ENCODE data around the gene GYG2.
"Not testable (repeated sequence)": the region's sequence is repeated elsewhere in the genome, so short reads cannot be mapped to it uniquely, and the experiment has no call there.

The GYG2 gene
- 0 to 0.37 (median 0.05) reads per million in 18 experiments for total RNA-seq

DNA sequence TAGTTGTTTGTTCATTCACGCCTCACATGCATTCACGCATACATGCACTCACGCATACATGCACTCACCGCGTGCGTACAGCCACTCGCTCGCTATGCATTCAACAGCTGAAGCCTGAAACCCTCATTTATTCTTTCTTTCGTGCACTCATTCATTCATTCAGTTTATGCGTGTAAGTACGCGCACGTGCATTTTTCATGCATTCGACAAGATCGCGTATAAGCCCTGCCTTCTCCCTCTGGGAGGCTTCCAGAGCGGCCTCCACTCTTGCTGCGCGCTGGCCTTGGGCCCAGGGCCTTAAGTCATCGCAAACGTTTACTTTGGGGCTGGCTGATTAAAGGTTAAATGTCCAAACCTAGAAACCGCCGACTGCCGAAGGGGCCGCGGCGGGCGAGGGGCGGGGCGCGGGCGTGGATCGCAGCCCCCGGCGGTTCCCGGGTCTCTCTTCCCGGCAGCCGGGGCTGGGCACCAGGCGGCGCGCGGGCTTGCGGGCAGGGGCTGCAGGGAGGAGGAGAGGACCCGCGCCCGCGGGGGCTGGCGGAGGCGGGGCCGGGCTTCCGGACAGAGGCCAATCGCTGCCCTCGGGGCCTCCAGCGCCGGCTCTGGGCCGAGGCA, at the start of gene GYG2:
TSS of gene GYG2 (plus strand) at position 587 of the 615 bp plus-strand sequence. CDS start 1,259 bp downstream, outside the sequence.
- DNase-seq = no peak

DNA sequence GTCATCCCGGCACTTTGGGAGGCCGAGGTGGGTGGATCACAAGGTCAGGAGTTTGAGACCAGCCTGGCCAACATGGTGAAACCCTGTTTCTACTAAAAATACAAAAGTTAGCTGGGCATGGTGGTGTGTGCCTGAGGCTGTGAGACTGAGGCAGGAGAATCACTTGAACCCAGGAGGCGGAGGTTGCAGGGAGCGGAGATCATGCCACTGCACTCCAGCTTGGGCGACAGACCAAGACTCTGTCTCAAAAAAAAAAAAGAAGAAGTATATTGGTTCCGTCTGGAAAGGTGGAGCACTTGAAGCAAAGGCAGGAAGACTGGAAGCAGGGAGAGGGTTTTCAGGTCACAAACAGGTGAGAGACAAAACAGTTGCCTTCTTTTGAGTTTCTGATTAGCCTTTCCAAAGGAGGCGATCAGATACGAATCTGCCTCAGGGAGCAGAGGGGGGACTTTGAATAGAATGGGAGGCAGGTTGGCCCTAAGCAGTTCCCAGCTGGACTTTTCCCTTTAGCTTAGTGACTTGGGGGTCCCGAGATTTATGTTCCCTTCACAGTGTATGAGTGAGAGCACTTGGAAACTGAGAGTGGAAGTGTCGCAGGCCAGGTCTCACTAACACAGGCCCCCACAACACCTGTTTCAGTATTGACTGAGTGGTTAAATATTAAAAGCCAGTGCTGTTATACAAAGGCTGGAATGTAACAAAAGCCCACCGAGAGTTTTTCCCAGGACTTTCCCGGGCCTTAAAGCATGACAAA, 48.1 kb upstream of the GYG2 start:
- not testable (repeated sequence) for DNase-seq

DNA sequence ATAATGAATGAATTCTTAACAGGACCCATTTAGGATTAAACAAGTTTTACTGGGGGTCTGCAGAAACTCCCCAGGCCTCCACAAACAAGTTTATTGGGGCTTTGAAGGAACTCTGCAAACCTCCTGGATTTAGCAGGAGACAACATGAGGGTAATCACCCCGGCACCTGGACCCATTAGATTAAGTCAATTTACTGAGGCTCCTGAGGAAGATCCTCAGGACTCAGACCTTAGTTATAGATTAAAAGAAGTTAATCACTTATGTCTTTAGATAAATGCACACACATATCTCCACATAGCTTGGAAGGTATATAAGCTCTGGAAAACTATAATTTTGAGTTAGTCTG, 47.5 kb upstream of the GYG2 start:
- DNase-seq = no peak

DNA sequence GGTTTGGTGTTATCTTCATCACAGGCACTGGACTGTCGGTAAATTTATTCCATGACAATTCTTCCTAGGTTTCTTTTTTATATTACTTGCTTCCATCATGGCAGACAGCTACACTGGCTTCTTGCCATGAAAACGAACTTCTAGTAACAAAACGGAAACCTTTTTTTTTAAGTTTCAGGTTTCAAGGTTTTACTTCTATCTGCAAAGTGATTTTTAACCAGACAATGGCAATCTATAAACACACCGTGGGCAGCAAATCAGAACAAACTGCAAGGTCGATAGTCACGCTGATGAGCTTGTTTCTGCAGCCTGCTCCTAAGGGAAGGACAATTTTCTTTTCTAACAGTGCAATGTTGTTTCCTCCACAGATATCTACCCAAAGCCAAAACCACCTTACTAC, 47.0 kb upstream of the GYG2 start:
- no peak for DNase-seq

DNA sequence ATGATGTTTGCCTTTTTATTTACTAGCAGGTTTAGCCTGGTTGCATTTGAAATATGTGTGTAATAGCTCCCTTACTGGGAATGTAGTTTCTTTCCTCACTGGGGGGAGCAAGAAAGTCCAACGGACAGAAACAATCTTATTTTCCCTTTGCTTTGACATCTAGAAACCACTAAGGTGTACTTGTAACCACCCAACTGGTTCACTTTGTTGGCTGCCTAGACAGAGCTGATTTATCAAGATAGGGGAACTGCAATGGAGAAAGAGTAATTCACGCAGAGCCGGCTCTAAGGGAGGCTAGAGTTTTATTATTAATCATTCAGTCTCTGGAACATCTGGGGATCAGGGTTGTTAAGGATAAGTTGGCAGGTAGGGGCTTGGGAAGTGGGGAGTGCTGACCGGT, 46.6 kb upstream of the GYG2 start:
- DNase-seq = no peak

DNA sequence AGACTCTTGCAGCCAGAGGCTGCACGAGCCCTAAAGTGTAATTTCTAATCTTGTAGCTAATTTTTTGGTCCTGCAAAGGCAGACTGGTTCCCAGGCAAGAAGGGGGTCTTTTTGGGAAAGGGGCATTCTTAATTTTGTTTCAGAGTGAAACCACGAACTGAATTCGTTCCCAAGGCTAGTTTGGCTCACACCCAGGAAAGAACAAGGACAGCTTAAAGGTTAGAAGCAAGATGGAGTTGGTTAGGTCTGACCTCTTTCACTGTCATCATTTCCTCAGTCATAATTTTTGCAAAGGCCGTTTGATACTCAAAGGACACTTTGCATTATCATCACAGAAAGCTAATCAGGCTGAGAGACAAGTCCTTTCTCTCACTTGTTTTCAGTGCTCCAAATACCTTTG, 46.0 kb upstream of the GYG2 start:
- no peak for DNase-seq

DNA sequence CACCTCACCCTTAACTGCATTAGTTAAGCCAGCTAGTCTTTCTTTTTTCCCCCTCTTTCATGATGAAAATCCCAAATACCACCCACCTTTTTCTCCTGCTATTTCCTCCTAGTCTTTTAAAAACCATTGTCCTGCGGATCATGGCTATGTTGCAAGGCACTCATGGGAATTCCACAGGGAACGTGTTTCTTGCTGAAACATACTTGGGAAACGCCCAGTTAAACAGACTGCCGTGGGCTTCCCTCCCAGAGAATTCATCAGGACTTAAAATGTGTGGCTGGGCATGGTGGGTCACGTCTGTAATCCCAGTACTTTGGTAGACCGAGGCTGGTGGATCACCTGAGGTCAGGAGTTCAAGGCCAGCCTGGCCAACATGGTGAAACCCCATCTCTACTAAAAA, 44.7 kb upstream of the GYG2 start:
- no peak for DNase-seq

DNA sequence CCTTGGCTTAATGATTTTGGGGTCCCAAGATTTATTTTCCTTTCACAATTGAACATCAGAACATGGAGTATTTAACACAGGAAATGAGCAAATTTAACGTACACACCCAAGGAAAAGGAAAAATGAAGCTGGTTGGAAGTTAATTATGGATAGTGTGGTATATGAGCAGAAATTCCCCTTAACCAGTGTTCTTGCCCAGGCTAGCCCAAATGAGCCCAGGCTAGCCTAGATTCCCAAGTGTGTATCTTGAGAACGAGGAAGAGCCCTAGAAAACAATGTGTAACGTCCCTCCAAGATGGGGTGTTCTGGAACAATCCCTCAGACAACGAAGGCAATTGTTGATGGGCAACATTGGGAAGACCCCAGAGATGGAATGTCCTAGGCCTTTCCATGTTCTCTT, 43.2 kb upstream of the GYG2 start:
- no peak for DNase-seq

DNA sequence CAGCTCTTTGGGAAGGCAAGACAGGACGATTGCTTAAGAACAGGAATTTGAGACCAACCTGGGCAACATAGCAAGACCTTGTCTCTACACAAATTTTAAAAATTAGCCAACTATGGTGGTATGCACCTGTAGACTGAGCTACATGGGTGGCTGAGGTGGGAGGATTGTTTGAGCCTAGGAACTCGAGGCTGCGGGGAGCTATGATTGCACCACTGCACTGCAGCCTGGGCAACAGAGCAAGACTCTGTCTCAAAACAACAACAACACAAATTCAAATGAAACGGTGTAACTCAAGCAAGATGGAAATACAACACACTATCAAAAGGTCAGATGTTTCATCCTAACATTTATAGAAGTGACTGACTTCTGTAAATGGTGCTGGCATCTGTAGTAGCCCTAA, 39.8 kb upstream of the GYG2 start:
- peak in 1 of 2 donors; percentile 14 for DNase-seq

DNA sequence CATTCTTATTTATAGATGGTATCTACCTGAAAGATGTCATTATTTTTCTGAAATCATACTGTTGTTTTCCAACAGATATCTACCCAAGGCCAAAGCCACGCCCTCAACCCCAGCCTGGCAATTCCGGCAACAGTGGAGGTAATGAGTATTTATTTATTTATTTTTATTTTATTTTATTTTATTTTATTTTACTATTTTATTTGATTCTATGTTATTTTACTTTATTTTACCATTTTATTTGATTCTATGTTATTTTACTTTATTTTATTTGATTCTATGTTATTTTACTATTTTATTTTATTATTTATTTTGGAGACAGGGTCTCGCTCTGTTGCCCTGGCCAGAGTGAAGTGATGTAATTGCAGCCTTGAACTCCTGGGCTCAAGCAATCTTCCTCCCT, 39.2 kb upstream of the GYG2 start:
- DNase-seq = no peak

DNA sequence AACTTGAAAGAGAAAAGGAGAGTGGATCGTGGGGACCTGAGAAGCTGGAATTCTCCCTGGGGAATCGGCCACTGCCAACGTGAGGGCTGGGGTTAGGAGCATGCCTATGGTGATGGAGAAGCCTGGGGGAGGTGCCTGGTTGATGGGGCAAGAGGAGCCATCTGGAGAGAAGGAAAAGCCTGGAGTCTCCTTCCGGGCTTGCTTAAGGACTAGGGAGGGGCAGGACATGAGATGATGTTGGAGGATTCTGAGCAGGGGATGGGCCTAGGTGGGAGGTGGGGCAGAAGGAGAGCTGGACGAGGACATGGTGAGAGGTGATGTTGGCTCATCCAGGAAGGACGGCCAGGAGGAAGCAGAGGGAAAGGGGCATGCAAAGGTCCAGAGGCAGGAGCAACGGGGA, 35.0 kb upstream of the GYG2 start:
- no peak for DNase-seq

DNA sequence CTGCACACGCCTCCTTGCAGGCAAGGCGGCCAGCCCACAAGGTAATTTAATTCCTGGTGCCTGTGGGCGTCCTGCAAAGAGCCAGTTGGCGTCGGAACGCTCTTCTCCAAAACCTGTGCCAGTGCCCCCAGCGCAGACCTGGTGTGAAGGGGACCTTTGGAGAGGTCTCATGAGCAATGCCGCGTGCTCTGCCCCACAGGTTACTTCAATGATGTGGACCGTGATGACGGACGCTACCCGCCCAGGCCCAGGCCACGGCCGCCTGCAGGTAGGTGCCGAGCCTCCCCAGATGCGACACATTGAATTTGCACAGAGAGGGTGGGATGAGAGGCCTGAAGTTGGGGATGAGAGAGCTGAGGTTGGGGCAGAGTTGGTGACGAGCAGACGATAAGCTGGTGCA, 34.4 kb upstream of the GYG2 start:
- DNase-seq = no peak

DNA sequence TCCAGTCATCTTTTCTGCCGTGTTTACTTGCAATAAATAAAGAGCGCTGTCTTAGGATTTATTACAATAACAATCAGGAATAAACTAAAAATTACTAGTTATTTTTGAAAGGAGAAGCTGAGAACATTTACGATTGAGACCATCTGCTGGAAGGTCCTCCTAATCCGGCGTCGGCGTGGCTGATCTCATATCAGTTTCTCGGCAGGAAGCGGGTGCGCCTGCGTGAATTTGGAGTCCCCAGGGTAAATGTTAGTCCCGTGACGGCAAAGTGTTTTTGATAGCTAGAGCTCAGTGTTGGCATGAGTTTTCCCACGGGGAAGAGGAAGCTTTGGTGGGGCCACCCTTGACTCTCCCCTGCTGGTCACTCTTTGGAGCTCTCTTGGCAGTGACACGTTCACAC, 31.9 kb upstream of the GYG2 start:
- peak in 1 of 2 donors; percentile 18 for DNase-seq

DNA sequence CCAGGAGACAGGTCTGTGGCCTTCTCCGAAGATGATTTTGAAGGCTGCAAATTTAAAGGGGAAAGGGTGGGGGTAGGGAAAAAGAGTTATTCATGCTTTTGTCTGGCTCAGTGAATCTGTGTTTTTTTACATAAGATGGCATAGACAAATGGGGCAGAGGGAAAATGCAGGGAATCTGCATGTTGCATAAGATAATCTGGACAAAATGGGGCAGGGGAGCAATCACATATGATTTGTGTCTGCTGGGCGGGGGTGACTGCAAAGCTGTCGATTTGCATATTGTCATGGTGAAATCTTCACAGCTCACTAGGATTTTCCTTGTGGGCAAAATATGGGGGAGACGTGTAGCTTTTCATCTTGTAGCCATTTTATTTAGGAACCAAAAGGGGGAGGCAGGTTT, 29.4 kb upstream of the GYG2 start:
- no peak for DNase-seq

DNA sequence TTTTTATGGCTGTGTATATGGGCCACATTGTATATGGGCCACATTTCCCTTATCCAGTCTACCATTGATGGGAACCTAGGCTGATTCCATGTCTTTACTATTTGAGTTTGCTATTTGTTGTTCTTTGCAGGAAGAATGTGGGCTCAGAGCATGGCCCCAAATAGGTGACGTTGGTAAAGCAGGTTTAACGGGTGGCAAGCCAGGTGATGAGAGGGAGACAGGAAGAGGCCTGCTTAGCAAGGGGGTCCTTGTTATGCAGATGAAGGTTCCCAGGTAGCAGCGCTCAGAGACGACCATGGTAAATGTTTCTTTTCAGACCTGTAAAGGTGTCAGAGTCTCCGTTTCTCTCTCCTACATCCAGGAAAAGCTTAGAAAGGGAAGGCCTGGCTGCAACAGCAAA, 28.8 kb upstream of the GYG2 start:
- DNase-seq = not testable (repeated sequence)

DNA sequence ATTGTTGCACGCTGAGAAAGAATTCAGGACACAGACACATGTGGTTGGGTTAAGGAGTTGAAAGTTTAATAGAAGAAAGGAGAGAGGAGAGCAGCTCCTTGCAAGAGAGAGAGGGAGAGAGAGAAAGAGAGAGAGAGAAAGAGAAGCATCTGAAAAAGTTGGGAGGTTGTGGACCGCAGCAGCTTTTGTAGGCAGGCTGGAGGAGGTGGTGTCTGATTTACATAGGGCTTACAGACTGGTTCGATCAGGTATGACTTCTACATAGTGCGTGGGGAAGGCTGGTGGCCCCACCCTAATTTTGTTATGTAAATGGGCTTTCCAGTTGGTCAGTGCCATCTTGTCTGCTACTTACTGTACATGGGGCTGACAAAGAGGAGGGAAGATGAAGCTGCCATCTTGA, 27.5 kb upstream of the GYG2 start:
- no peak for DNase-seq

DNA sequence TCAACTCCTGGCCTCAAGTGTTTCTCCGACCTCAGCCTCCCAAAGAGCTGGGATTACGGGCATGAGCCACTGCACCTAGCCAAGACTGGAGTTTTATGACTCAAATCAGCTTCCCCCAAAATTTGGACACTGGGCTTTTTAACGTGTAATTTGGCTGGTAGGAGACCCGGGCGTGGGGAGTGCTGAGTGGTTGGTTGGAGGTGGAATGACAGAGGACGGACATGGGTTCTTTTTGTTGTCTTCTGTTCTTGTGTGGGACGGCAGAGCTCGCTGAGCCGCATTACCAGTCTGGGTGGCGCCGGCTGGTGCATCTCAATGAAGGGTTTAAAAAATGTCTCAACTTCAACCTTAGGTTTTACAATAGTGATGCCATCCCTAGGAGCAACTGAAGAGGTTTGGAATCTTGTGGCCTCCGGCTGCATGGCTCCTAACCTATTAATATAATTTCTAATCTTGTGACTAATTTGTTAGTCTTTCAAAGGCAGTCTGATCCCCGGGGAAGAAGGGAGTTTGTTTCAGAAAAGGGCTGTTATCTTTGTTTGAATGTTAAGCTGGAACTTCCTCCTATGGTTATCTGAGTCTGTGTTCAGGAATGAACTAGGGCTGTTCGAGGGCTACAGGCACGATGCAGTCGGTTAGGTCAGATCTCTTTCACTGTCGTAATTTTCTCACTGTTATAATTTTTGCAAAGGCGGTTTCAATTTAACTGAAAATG, 26.2 kb upstream of the GYG2 start:
- DNase-seq = not testable (repeated sequence)

DNA sequence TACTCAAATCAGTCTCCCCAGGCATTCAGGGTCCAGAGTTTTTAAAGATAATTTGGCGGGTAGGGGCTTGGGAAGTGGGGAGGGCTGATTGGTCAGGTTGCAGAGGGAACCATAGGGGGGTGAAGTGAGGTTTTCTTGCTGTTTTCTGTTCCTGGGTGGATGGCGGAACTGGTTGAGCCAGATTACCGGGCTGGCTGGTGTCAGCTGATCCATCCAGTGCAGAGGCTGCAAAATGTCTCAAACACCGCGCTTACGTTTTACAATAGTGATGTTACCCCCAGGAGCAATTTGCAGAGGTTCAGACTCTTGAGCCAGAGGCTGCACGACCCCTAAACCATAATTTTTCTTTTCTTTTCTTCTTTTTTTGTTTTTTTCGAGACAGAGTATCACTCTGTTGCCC, 25.2 kb upstream of the GYG2 start:
- not testable (repeated sequence) for DNase-seq

DNA sequence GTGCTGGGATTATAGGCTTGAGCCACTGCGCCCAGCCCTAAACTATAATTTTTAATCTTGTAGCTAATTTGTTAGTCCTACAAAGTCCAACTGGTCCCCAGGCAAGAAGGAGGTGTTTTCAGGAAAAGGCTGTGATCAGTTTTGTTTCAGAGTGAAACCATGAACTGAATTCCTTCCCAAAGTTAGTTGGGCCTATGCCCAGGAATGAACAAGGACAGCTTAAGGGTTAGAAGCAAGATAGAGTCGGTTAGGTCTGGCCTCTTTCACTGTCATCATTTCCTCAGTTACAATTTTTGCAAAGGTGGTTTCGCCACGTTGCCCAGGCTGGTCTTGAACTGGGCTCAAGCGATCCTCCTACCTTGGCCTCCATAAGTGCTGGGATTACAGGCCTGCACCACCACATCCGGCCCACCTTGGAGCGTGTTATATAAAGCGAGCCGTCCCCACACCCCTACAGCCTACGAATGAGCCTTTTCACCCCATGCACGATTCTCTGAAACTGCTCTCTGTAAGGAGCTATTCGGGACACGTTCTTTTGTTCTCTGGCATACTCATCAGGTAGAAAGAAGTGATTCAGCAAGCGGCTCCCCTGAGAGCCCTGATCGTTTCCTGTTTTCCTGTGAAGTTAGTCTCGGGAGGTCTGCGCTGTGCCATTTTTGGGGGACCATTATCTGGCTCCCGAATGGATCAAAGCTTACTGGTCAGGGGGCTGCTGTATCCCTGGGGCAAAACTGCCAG, 24.5 kb upstream of the GYG2 start:
- DNase-seq = not testable (repeated sequence)

DNA sequence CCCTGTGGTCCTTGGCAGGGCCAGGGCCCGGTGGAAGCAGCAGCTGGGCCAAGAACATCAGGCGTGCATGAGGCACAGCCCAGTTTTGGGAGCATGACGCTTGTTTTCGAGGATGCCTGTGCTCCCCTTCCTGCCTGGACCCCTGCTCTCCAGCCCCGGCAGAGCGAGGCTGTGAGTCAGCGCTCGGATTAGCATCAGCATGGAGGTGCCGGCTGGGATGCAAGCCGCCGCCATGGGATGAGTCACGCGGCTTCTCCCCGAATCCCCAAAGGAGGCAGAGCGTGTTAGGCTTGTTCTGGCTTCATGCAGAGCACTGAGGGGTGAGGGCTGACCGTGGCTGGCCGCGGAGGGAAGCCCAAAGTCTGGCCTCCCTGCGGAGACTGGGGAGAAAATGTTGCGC, 23.9 kb upstream of the GYG2 start:
- DNase-seq = not testable (repeated sequence)

DNA sequence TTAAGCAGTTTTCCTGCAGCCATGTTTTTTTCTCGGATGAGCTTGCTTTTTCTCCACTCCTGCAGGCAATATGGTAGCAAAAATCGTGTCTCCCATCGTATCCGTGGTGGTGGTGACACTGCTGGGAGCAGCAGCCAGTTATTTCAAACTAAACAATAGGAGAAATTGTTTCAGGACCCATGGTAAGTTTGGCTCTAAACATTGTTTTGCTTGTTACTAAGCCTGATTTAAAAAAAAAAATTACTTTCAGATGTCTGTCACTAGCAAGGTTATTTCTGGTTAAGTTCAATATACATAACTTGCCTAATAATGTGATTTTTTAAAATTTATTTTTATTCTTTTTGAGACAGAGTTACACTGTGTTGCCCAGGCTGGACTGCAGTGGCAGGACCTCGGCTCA, 17.5 kb upstream of the GYG2 start:
- DNase-seq = no peak

DNA sequence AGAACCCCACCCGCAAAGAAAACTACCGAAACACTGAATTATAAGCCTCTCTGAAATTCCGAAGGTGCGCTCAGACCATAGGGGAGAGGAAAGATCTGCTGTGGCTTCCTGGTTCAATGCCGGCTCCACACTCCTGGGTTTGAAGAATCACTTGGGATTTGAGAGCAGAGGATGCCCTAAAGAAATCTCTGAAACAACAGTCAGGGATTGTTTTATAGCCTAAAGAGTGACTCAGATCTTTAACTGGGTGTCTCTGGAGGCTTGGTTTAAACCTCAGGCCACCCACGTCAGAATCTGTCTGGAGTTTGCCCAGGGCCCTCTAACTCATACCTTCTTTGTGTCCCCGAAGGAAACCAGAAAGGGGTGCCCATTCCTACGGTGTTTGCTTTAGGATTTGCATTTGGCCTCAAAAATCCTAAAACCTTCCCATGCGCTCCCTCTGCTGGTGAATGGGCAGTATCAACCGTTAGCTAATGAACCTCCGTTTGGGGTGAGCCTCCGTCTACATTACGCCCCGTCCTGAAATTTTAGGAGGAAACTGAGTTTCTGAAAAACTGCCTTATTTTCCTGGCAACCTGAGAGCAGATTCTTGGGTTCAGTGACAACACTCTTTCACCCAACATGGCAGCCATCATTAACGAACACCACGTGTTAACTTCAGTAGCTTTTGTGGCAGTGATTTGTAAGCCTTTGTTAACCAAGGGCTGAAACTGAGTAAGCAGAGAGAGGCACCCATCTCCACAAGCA, 16.4 kb upstream of the GYG2 start:
- DNase-seq = peak in 1 of 2 donors; percentile 27
